GM18502 (cell line): ENCODE results near the gene AGAP3.

Experiments
- ATAC-seq: cut with Tn5 transposase; IDR thresholded peaks from one replicate; pipeline ENCODE4 v1.9.1; 2021; ENCODE audit warnings: mild to moderate bottlenecking; ENCODE audit not compliant: unreplicated experiment, poor library complexity

The AGAP3 gene

DNA sequence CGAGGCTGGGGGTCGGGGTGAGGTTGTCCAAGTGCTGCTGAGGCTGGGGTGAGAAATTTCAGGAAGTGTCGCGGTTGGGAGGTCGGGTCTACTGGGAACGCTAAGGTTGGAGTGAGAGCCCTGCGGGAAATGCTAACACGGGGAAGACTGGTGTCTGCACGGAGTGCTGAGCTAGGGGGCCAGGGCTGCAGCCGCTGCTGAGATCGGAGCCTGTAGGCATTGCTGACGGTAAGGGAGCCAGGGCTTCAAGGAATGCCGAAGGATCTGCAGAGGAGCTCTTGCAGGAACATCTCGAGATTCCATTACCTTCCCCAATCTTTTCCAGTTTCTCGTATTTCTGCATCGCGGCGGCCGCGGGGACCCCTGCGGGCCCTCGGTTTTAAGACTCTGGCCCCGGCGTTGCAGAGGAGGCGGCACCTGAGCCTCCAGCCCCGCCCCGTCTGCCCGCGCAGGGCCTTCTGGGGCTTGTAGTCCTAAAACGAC is 28.7 kb upstream of the AGAP3 start, which contains the start of gene CDK5:
Gene CDK5 (minus strand): TSS at position 392 of the 483 bp plus-strand sequence. CDS start 49 bp downstream, at position 343.
- peak; percentile 15 for ATAC-seq

DNA sequence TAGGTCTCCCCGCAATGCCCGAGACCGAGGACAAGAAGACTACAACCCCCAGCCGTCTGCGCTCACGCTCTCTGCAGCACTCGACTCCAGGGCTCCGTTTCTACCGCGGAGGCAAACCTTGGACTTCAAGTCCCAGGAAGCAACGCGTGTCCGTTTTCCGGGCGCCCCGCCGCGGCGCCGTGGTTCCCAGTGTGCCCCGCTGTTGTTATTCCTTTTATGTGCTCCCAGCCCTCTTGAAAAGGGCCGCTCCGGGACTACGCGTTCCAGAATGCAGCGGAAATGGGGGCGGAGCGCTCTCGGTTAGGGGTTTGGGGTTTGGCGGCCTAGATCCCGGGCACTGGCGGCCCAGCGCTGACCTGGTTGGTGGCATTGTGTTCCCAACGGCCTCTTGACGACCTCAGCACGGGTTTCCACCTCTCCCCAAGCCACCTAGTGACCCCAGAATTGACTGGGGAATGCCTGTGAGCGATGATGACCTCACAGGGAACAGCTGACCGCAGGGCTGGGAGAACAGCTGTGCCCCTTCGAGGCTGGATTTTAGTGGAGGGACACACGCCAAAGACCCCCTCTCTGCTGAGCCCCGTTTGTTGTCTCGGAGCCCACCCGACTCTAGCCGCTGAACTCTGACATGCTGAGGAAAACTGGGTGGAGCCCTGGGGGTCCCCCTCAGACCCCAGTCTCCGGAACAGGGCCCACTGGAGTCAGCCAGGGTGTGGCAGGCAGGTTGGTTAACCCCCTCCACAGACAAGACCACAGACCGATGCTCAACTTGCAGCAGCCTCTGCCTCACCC is 28.1 kb upstream of the AGAP3 start:
- peak; percentile 89 for ATAC-seq

- no peak for ATAC-seq
These were observed 27.4 kb upstream of the AGAP3 start for GRCh38 chr7:151058781-151059366.

DNA sequence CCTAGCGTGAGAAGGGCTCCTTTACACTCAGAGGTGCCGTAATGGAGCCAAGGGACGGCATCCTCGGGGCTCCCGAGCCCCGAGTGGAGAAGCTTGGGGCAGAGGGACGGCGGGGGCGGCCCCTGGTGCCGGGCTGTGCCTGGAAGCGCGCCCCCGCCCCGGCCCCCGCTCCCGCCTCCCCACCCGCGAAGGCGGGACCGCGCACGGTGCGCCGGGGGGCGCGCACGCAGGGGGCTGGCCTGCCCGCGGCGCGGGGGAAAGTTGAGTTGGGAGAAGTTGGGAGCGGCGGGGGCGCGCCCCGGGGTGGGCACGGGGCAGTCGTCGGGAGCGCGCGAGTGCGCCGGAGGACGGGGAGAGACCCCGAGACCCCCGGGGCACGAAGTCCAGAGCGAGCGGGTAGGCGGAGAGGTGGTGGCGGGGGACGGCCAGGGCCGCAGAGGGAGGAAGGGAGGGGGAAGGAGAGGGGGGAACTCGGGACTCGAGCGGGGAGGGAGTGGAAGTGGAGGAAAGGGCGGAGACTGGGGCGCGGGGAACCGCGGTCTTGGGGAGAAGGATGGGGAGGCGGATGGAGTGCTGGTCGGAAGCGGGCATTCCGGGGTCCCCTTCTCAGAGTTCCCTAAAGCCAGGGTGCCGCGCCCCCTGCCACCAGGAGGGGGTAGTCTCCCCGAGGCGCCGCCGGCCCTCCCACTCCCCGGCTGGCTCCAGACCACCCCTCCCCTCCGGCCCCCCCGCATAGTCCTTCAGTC is 26.7 kb upstream of the AGAP3 start, which contains the start of gene SLC4A2:
Gene SLC4A2 (plus strand): TSS at position 223 of the 746 bp plus-strand sequence. CDS start 2,399 bp downstream, outside the sequence.
- ATAC-seq = peak; percentile 31

DNA sequence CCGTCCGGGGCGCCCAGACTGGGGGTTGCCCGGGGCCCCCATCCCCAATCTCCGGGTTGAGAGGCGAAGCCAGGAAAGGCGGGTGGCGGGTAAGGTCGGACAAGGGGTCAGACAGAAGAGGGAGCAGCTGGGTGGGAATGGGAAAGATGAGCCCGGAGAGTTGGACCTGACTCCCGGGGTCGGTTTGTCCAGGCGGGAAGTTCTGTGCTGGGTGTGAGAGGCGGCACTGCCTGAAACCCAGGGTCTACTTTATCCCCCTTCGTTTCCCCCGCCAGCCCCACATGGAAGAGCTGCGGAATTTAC is 26.2 kb upstream of the AGAP3 start:
- ATAC-seq = no peak

DNA sequence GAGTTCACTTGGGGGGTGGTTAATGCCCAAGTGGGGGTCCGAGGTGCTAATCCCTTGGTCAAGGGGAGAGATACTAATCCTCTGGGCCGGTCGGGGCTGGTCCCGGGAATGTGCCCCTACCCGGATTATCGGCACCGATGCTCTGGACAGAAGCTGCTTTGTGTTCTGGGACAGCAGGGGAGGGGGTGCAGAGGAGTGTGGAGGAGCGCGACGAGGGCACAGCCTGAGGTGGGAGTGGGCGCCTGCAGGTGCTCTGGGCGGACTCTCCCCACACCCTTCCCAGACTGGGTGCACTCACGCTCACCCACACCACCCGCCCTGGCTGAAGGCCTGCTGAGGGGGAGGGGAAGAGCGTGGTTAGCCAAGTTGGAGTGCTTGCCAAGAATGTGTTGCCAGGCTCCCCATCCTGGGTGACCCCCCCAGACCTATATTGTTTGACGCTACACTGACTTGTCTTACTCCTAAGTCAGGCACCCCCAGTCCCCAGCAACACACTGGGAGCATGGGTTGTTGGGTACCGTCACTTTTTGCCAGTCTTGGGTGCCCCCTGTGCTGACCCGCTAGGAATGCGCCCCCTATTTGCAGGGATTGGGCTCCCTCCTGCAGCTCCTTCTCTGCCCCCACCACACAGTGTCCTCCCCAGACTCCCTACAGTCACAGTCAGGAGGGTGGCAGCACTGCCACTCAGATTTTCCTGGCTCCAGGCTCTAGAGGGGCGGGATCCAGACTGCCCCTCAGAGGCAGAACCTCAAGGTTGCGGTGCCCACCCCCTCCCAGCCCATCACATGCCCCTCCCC is 25.7 kb upstream of the AGAP3 start:
- no peak for ATAC-seq

- no peak for ATAC-seq
These were observed 24.8 kb upstream of the AGAP3 start for GRCh38 chr7:151061213-151062110.

- ATAC-seq = no peak
These were observed 24.2 kb upstream of the AGAP3 start for GRCh38 chr7:151062111-151062398.

DNA sequence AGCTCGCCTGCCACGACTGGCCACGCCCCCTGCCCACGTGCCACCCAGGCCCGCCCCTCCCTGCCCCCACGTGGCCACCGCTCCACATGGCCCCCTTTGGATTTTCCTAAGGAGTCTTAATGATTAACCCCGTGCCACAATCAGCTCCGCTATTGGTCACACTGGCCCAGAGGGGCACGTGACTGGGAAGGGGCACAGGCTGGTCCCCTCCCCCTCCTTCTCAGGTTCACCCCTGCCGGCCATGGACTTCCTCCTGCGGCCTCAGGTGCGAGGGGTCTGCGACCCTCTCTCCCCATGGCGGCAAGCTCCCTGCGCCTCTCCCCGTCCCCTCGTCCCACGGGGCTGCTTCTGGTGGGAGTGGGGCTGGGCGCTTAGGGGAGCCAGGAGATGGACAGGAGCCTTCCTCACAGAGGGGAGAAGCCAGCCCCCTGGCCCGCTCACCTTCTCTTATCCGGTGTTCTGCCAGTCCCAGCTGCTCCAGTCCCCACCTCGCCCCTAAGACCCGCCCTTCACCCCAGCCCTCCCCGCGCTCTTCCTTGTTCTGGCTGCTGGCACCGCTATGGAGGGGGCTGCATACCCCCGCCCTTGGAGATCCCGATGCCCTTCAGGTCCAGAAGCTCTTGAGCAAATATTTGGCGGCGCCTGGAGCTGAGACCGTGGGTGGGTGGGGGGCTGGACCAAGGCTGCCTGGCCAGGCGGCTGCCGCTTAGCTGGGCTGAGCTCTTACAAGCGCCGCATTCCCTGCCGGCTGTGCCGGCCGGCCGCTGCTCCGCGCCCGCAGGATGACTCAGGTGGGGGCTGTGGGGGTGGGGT is 23.7 kb upstream of the AGAP3 start:
- no peak for ATAC-seq

DNA sequence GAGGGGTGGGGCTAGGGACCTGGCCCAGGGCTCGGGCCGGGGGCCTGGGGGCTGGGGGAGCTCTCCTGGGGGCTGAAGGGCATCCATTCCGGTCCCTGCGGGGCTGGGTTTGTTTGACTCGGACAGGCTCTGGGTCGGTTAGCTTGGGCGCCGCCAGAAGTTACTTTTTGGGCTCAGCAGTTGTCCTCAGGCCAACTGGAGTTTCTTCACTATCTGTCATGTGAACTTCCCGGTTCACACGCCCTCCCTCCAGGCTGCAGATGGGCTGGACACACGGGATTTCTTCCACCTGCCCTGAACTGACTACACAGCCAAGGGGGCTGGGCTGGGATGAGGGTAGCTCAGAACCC is 23.1 kb upstream of the AGAP3 start:
- no peak for ATAC-seq

- no peak for ATAC-seq
These were observed 21.8 kb upstream of the AGAP3 start for GRCh38 chr7:151064454-151064853.

DNA sequence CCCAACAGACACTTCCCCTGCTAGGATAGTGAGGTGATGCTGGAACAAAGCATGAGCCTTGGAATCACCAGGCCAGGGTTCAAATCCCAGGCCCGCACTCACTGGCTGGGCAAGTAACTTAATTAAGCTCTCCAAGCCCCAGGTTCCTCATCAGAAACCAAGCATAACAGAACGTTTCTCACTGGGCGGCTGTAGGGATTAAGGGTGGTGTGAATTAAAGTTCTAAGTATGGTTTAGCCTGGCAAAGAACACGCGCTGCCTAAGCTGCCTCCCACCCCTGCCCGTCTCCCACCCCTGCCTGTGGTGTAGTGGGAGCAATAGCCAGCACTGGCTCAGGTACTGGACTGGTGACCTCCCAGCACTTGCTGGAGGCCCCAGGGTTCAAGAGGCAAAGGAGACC is 21.3 kb upstream of the AGAP3 start:
- no peak for ATAC-seq

DNA sequence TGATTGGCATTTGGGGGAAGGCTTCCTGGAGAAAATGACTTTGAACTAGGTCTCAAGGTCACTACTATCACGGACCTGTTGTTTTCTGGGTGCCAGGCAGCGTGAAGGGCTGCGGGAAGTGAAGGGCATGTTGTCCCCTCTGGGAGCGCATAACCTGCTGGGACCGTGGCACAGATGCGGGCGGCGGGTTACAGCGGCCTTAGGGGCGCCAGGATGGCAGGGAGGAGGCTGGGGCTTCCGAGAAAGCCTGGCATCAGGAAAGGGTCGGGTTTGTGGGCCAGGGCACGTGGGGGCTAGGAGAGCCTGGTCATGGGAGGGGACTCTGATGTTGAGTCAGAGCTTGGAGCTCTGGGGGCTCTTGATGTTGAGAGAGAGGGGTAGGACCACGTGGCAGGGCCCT is 20.8 kb upstream of the AGAP3 start:
- no peak for ATAC-seq

GRCh38 chr7:151066273-151066974 is 19.9 kb upstream of the AGAP3 start:
- no peak for ATAC-seq

DNA sequence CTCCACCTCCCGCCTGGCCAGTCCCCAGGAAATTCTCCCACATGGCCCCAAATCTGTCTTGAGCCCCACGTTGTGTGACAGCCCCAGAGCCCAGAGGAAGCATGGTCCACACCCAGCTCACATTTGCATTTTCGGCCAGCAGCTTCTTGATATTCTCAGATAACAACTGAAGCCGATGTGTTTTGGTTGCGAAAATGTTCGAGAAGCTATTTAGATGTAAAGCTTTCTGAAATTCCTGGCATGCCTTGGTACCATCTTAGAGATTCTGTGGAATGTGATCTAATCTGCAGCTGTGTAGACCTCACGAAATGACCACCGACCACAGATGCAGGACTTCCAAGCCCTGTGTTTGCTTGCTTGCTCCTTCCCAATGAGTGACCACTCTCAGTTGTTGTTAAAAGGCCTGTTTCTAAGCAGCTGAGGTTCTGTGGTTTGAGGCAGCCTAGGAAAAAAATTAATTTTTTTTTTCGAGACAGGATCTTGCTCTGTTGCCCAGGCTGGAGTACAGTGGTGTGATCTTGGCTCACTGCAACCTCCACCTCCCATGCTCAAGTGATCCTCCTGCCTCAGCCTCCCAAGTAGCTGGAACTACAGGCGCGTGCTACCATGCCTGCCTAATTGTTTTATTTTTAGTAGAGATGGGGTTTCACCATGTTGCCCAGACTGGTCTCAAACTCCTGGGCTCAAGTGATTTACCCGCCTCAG is 18.1 kb upstream of the AGAP3 start:
- ATAC-seq = no peak

DNA sequence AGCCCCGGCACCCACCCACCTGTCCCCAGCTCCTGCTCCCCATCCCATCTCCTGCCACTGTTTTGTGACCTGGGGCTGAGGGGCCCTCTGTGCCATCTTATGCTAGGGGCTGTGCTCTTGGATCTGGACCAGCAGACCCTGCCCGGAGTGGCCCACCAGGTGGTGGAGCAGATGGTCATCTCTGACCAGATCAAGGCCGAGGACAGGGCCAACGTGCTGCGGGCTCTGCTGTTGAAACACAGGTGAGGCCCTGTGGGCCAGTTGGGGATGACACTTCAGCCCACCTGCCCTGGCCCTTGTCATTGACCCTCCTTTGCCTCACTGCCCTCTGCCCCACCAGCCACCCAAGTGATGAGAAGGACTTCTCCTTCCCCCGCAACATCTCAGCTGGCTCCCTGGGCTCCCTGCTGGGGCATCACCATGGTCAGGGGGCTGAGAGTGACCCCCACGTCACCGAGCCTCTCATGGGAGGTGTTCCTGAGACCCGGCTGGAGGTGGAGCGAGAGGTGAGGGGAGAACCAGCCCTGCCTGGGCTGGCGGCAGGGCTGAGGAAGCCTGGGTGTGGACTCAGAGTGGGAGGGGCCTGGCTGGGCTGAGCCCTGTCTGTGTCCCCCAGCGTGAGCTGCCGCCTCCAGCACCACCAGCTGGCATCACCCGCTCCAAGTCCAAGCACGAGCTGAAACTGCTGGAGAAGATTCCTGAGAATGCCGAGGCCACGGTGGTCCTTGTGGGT is 16.3 kb upstream of the AGAP3 start:
- ATAC-seq = no peak

DNA sequence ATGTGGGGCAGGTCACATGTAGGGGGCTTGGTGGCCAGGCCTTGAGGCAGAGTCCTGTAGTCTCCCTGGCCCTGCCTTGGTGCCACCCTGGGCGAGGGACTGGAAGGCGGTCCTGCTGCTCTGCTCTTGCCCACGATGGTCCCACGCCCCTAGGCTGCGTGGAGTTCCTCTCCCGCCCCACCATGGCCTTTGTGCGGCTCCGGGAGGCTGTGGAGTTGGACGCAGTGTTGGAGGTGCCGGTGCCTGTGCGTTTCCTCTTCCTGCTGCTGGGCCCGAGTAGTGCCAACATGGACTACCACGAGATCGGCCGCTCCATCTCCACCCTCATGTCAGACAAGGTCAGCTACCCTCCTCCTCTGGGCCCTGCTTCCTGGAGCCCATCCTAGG is 15.7 kb upstream of the AGAP3 start:
- no peak for ATAC-seq
